Activated CD4-positive, CD25-positive, alpha-beta regulatory T cell treated with anti-CD3 and anti-CD28 coated beads, Interleukin-2, amount 50 U/mL, for 16 hours (primary cell): Measurements from ENCODE around the gene P2RY14.

ENCODE experiments used
- DNase-seq: peaks from one replicate; pipeline ENCODE4 v3.0.0-alpha.2; 2020; ENCODE audit warnings: low read depth, low spot score

Gene P2RY14

GRCh38 chr3:151301787-151302186, 23.4 kb upstream of the P2RY14 start:
- DNase-seq: no peak

DNA sequence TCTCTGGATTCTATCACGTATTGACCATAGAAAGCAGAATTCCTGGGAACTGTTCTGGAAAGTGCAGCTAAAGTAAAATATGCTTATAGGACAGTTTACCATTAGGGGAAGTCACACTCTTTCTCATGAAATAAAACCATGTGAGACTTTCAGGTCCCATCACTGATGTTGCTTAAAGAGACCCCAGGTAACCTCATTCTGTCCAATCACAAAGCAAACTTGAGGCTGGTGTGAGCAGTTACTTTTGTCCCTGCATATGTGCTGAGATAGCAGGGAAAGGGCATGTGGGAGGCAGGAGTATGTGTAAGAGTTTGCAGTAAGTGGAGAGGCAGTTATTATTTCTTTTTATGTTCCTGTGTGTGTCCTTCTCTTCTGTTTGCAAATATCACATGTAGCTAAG, 22.2 kb upstream of the P2RY14 start:
- DNase-seq: no peak

- no peak for DNase-seq
Measured at GRCh38 chr3:151299006-151299405, 20.7 kb upstream of the P2RY14 start.

DNA sequence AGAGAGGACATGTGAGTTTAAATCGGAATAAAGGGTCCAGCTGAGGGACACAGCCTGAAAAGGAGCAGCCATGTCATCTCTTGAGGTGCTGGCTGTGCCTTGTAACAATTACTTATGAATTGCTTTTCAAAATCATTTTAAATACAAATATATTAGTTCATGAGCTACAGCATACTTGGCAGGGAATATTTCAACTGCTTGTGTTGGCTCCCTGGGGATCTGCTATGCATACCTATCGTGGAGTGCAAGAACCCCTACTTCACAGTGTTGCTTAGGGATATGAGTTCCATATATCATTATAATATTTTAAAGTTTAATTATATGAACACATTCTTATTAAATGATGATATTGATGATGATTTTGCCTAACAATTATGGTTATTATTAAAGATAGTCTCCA, 19.1 kb upstream of the P2RY14 start:
- no peak for DNase-seq

- no peak for DNase-seq
Measured at GRCh38 chr3:151296226-151296625, 17.9 kb upstream of the P2RY14 start.

DNA sequence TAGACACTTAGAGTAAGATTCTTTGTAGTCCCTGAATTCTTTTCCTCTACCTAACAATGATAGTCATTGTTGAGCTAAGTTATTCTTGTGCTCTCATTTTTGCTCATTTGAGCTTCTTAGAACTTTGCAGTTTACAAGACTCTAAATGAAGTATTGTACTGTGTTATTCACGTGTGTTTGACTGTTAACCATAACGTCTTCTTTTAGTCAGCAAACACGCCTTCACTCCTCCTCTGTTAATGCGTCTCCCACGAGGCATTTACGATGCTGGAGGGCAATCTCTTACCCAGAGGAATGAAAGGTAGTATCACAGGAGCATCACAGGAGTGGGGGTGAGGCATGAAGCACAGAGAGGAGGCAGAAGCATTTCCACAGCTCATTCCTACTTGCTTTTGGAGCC, 14.8 kb upstream of the P2RY14 start:
- no peak for DNase-seq

DNA sequence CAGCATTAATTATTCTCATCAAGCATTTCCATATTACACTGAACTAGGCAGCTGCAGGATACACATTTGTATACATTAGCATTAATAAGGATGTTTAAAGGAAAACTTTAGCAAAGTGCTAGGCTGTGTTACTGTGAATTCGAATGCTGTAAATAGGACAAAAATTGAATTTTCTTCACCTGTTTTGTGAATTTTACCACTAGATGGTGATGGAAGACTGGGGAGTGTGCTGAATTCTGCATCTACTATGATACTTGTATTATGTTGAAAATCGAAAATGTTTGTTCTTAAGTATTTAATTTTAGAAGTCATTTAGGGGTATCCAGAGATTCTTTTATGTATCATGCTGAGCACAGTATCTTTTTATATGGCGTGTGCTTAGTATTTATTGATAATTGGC, 12.3 kb upstream of the P2RY14 start:
- no peak for DNase-seq

GRCh38 chr3:151289445-151289844, 11.1 kb upstream of the P2RY14 start:
- no peak for DNase-seq

DNA sequence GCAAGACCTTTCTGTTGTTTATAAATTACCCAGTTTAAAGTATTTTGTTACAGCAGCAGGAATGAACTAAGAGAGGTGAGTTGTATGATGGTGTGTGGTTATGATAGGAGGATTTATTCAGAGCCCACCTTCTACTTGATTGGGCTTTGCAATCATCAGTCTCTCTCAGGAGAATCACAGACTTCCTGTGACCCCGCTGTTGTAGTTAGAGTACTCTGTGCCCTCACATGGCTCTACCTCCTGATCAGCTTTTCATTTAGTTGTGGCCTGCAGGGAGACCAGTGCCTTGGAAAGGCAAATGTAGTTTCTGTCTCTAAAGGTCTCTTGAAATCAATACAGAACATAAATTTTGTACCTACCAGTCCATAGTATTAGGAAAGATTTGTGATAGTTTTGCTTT, 7.6 kb upstream of the P2RY14 start:
- DNase-seq: no peak

- no peak for DNase-seq
Measured at GRCh38 chr3:151283907-151284461, 5.6 kb upstream of the P2RY14 start.

- DNase-seq: no peak
Measured at GRCh38 chr3:151283387-151283786, 5.0 kb upstream of the P2RY14 start.

- no peak for DNase-seq
Measured at GRCh38 chr3:151282921-151283320, 4.6 kb upstream of the P2RY14 start.

GRCh38 chr3:151281671-151282324, 3.5 kb upstream of the P2RY14 start:
- no peak for DNase-seq

- no peak for DNase-seq
Measured at GRCh38 chr3:151276687-151277042, 1.7 kb downstream of the P2RY14 start.

DNA sequence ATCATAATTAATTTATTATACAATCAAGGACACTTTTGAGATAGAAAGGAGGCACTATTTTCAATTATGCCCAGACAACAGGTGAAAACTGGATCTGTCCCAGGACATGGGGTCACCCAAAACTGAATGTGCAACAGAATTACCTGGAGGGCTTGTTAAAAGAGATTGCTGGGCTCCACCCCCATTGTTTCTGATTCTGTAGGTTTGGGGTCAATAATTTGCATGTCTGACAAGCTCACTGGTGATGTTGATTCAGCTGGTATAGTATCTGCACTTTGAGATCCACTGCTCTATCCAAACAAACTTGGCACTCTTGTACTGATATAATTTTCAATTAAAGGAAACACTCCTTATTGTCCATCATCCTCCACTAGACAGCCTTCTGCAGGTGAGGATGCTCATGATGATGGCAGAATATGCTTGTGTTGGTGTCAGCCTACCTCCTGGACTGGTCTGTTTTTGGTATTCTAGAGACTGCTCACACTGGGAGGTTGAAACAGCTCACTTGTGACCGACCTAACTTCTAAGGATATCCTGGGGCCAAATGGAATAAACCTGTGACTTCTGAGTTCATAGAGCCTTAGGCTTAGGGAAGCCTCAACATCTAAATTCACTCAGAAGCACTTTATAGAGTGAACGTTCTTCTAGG, 2.2 kb downstream of the P2RY14 start:
- no peak for DNase-seq

- no peak for DNase-seq
Measured at GRCh38 chr3:151275091-151275490, 3.3 kb downstream of the P2RY14 start.

- no peak for DNase-seq
Measured at GRCh38 chr3:151269631-151270030, 8.7 kb downstream of the P2RY14 start.

- DNase-seq: no peak
Measured at GRCh38 chr3:151268267-151269235, 9.8 kb downstream of the P2RY14 start.

DNA sequence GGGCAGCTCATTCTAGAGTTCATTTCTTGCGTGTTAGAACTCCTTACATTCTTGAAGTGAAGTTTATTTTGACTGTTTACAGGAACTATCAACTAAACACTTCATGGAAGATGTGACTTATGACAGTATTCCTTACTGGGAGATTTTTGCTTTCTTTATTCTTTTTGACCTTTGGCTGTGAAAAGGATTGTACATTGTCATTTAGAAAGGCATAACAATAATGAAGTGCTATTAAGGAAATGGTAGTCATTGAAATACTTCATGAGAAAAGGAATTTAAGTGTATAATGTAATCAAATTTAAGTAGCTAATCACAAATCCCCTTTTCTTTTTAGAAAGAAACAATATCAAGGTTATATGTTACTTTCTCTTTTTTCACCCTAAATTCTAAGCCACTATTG, 11.3 kb downstream of the P2RY14 start:
- DNase-seq: no peak

DNA sequence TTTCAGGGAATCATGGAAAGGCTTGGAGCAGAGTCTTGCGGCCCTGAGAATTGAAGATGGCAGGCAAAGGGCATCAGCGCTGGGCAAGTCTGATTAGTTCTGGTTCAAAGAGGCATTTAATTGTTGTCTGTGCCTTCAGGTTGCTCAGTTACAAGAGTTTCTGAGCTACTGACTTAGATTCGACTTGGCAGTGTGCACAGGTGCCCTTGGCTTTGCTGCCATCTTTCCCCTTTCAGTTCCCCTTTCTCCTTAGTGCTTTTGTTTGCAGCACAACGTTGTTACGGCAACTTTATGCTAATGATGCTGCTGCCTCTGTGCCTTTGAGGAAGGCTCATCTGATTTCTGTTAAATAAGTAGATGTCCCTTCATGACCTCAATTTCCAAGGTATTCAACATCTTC, 12.5 kb downstream of the P2RY14 start:
- DNase-seq: no peak

DNA sequence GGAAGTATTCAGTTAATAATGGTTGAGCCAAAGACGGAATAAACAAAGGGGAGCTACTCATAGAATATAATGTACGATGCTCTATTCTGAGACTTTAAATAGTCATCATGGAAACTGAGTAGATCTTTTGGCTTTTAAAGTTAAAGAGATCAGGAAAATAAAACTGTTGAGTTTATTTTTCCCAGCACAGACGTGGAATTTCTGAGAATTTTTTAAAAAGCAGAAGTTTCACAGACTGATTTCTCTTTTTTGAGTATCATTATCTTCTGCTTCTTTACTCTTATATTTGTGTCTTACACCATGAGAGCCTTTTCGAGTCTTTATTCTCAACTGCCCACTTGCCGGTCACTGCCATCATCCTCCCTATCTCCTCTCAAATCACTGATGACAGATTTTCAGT, 13.2 kb downstream of the P2RY14 start:
- no peak for DNase-seq

- no peak for DNase-seq
Measured at GRCh38 chr3:151264605-151265004, 13.7 kb downstream of the P2RY14 start.
